Adrenal gland (tissue), 12 donors: Measurements from ENCODE around the gene ARL6. TPM values are rescaled to one million over a fixed set of nuclear protein-coding genes. Genes with fewer than 3 reads are reported as not detected.

Source experiments
- DNase-seq, 7 donors: peaks; one replicate each; pipeline ENCODE4 v3.0.0-alpha.2; 2019 to 2020
- H3K27ac ChIP-seq, 5 donors: fragments of 200-600 bp; sonication (generic) in 4 of 5; 1 replicate in 3 of 5; 2 replicates in 2 of 5; pipeline versions ENCODE4 v1.5.1 to v1.8.0; 2016 to 2020; ENCODE audit warnings: mild to moderate bottlenecking in 1 of 5
- H3K27me3 ChIP-seq: fragments of 200-600 bp; 2 replicates; pipeline ENCODE4 v1.8.0; 2021
- H3K36me3 ChIP-seq, 2 donors: fragments of 200-600 bp; replicated peaks in 1 of 2; 1 replicate in 1 of 2; 2 replicates in 1 of 2; pipeline versions ENCODE4 v1.5.1 to v1.8.0; 2018 to 2022
- H3K4me1 ChIP-seq, 2 donors: fragments of 200-600 bp; replicated peaks in 1 of 2; 1 replicate in 1 of 2; 2 replicates in 1 of 2; pipeline versions ENCODE4 v1.5.1 to v1.8.0; 2018 to 2021
- H3K4me3 ChIP-seq, 4 donors: fragments of 200-600 bp; sonication (generic) in 3 of 4; one replicate each; pipeline ENCODE4 v1.5.1; 2016 to 2018
- H3K9me3 ChIP-seq, 3 donors: fragments of 200-600 bp; sonication (generic) in 1 of 3; replicated peaks in 1 of 3; 1 replicate in 2 of 3; 2 replicates in 1 of 3; pipeline versions ENCODE4 v1.5.1 to v1.8.0; 2016 to 2021
- POLR2A ChIP-seq, 2 donors: fragments of 450-650 bp; IDR thresholded peaks; one replicate each; pipeline ENCODE4 v1.6.1; 2017; ENCODE audit warnings: antibody characterized with exemption in 2 of 2, mild to moderate bottlenecking in 2 of 2, moderate library complexity in 1 of 2
- WGBS, 4 donors: extraction: QIAGEN DNeasy Blood & Tissue Kit in 2 of 4; methylation state at CpG; one replicate each; pipeline versions ENCODE4 v1.1.5 to v1.1.7; 2013 to 2017; 5-methylcytosine and 5-hydroxymethylcytosine counted together
- intact Hi-C, 2 donors: fragments of 100-400 bp; cut with DNase I; formaldehyde crosslinking; loops; one replicate each; pipeline versions ENCODE4 v1.14.1 to v1.15.0; 2022 to 2023
- polyA plus RNA-seq, 3 donors: library from polyadenylated mRNA; stranded (reverse); fragments of 200-250 nt in 2 of 3; fragments of 350-450 nt in 1 of 3; fragmentation: Illumina TruSeq in 1 of 3; extraction: RNeasy Lipid Tissue Mini Kit (QIAGEN cat#74804) in 1 of 3; gene quantifications; one replicate each; pipeline ENCODE4 v1.2.3, GENCODE V29; 2013 to 2014
- total RNA-seq, 9 donors: library from RNA; depleted of rRNA in 4 of 9; stranded (reverse); fragments of >200 nt in 4 of 9; fragments of 120-200 nt in 1 of 9; fragmentation: NEBNext Ultra II Directional in 1 of 9; extraction: Animal tissue kit (Norgen Biotek cat#: 25700) in 1 of 9; gene quantifications; one replicate each; pipeline versions ENCODE4 v1.1.0 to v1.2.4, GENCODE V29; 2013 to 2023
- TF ChIP-seq, protein P1 (sequence below), 6 experiments: fragments of 450-650 bp in 4 of 6; fragments of 200-600 bp in 2 of 6; sonication (generic) in 1 of 6; IDR thresholded peaks; 1 replicate in 5 of 6; 2 replicates in 1 of 6; pipeline versions ENCODE4 v1.5.1 to v1.8.0; 2016 to 2021; ENCODE audit warnings: antibody characterized with exemption in 6 of 6, mild to moderate bottlenecking in 2 of 6, moderate library complexity in 1 of 6
- donor health status: healthy with polysubstance abuse.
- donor health status: Bipolar disorder and iron deficiency.
- donor health status: DM: yes; HTN: yes; CAD: no.
- donor health status: DM: no; HTN: no; CAD: no.
- donor health status: DM: no; HTN: no; CAD: no.
- donor health status: DM: yes; HTN: yes; CAD: no.

Gene ARL6
- total and polyA plus RNA-seq, 12 donors = 3.1 to 9.9 (median 6.9) TPM

GRCh38 chr3:97721446-97721845 is 43.1 kb upstream of the ARL6 start:
- intact Hi-C loops = no loop called here
- DNase-seq = no peak
- WGBS, 4 donors = 76 to 85% (median 79%) methylated on average over 2 of the region's 2 CpGs
- no peaks in the 10 kb centered on the region for H3K9me3 ChIP-seq
- no peak overlapping the region for H3K27ac ChIP-seq
- TF ChIP-seq, protein P1, sequence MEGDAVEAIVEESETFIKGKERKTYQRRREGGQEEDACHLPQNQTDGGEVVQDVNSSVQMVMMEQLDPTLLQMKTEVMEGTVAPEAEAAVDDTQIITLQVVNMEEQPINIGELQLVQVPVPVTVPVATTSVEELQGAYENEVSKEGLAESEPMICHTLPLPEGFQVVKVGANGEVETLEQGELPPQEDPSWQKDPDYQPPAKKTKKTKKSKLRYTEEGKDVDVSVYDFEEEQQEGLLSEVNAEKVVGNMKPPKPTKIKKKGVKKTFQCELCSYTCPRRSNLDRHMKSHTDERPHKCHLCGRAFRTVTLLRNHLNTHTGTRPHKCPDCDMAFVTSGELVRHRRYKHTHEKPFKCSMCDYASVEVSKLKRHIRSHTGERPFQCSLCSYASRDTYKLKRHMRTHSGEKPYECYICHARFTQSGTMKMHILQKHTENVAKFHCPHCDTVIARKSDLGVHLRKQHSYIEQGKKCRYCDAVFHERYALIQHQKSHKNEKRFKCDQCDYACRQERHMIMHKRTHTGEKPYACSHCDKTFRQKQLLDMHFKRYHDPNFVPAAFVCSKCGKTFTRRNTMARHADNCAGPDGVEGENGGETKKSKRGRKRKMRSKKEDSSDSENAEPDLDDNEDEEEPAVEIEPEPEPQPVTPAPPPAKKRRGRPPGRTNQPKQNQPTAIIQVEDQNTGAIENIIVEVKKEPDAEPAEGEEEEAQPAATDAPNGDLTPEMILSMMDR (IDR thresholded peaks at IDR 0.05) = no peak
- no peak for TF ChIP-seq POLR2A (IDR thresholded peaks at IDR 0.05)
- H3K4me3 ChIP-seq = no peak overlapping the region
- H3K27me3 ChIP-seq = no peaks in the 10 kb centered on the region
- no peaks in the 10 kb centered on the region for H3K4me1 ChIP-seq
- H3K36me3 ChIP-seq = no peaks in the 10 kb centered on the region

GRCh38 chr3:97736928-97737327 is 27.6 kb upstream of the ARL6 start:
- H3K27me3 ChIP-seq = no peaks in the 10 kb centered on the region
- no peak for DNase-seq
- TF ChIP-seq POLR2A (IDR thresholded peaks at IDR 0.05) = no peak
- H3K4me1 ChIP-seq = no peaks in the 10 kb centered on the region
- H3K36me3 ChIP-seq = no peaks in the 10 kb centered on the region
- no peak overlapping the region for H3K4me3 ChIP-seq
- WGBS, 4 donors = 18 to 59% (median 35%) methylated on average over 3 of the region's 3 CpGs
- no peaks in the 10 kb centered on the region for H3K9me3 ChIP-seq
- intact Hi-C loops = no loop called here
- H3K27ac ChIP-seq = no peak overlapping the region

- TF ChIP-seq, protein P1 (IDR thresholded peaks at IDR 0.05) = no peak
- intact Hi-C loops = no loop called here
- no peaks in the 10 kb centered on the region for H3K36me3 ChIP-seq
- no peak overlapping the region for H3K27ac ChIP-seq
- H3K9me3 ChIP-seq = no peaks in the 10 kb centered on the region
- 52 to 80% (median 69%) methylated on average over 1 of the region's 1 CpG for WGBS, 4 donors
- H3K4me1 ChIP-seq = no peaks in the 10 kb centered on the region
- H3K27me3 ChIP-seq = no peaks in the 10 kb centered on the region
- H3K4me3 ChIP-seq = no peak overlapping the region
- DNase-seq = no peak
Observed at GRCh38 chr3:97738761-97739160, 25.8 kb upstream of the ARL6 start.

GRCh38 chr3:97742036-97742435 is 22.5 kb upstream of the ARL6 start:
- intact Hi-C loops = no loop called here
- 72 to 84% (median 79%) methylated on average over 3 of the region's 3 CpGs for WGBS, 4 donors
- Histone ChIP-seq H3K9me3 (no peaks in the 10 kb centered on the region), H3K27me3 (no peaks in the 10 kb centered on the region), H3K4me3 (no peak overlapping the region), H3K4me1 (no peaks in the 10 kb centered on the region), H3K27ac (no peak overlapping the region), H3K36me3 (no peaks in the 10 kb centered on the region)
- no peak for TF ChIP-seq POLR2A (IDR thresholded peaks at IDR 0.05)
- TF ChIP-seq, protein P1 (IDR thresholded peaks at IDR 0.05) = no peak
- DNase-seq = no peak

- H3K27me3 ChIP-seq = no peaks in the 10 kb centered on the region
- H3K4me1 ChIP-seq = no peaks in the 10 kb centered on the region
- TF ChIP-seq, protein P1 (IDR thresholded peaks at IDR 0.05) = no peak
- TF ChIP-seq POLR2A (IDR thresholded peaks at IDR 0.05) = no peak
- H3K36me3 ChIP-seq = no peaks in the 10 kb centered on the region
- no peak overlapping the region for H3K4me3 ChIP-seq
- 23 to 31% (median 25%) methylated on average over 3 of the region's 3 CpGs for WGBS, 4 donors
- peak in 1 of 7 donors; percentile 4 for DNase-seq
- H3K9me3 ChIP-seq = no peaks in the 10 kb centered on the region
- intact Hi-C loops = no loop called here
- no peak overlapping the region for H3K27ac ChIP-seq
Observed at GRCh38 chr3:97744289-97744688, 20.3 kb upstream of the ARL6 start.
